DMS53 treated with DMSO at 0.1 percent for 48 hours (cell line): ENCODE measurements around the gene WNT8B.

ENCODE experiments used
- DNase-seq: peaks from one replicate; lab custom pipeline; 2025; ENCODE audit not compliant: unreplicated experiment; lab: John Stamatoyannopoulos, UW

WNT8B gene, protein sequence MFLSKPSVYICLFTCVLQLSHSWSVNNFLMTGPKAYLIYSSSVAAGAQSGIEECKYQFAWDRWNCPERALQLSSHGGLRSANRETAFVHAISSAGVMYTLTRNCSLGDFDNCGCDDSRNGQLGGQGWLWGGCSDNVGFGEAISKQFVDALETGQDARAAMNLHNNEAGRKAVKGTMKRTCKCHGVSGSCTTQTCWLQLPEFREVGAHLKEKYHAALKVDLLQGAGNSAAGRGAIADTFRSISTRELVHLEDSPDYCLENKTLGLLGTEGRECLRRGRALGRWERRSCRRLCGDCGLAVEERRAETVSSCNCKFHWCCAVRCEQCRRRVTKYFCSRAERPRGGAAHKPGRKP

DNA sequence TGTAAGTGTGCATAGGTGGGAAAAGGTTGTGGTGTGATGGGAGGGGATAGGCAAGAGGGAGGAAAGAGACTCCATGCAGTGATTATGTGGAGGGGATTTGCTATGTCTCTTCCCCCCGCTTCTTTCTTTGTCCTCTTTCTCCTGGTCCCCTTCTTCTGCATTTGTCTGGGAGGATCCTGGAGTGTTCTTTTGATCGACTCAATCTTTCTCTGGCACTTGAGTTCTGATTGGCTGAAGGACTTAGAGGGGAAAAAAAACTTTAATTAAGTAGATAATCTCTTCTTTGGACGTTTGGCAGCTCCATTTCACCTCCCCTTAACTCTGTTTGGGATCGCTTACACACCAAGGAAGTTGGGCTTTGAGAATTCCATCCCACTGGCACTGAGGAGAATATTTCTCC is at the start of gene WNT8B:
TSS of gene WNT8B (plus strand) at position 301 of the 400 bp plus-strand sequence. CDS start 160 bp downstream, outside the sequence.
- no peak for DNase-seq

DNA sequence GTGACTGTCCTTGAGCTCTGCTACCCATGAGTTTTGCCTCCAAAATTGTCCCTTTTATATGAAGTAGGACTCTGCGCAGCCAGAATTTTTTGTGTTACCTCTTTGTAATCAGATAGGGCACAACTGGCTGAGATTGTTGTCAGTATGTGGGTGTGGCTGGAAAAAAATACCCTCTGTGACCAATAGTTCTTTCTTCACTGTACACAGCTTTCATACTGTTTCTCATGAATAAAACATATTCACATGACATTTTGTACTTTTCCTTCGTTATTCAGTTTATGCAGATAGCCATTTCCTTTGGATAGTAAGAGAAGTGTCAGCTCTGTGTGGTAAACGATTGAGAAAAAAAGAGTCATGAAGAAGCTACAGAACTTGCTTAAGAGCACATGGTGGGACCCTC is 49.6 kb upstream of the WNT8B start:
- no peak for DNase-seq

DNA sequence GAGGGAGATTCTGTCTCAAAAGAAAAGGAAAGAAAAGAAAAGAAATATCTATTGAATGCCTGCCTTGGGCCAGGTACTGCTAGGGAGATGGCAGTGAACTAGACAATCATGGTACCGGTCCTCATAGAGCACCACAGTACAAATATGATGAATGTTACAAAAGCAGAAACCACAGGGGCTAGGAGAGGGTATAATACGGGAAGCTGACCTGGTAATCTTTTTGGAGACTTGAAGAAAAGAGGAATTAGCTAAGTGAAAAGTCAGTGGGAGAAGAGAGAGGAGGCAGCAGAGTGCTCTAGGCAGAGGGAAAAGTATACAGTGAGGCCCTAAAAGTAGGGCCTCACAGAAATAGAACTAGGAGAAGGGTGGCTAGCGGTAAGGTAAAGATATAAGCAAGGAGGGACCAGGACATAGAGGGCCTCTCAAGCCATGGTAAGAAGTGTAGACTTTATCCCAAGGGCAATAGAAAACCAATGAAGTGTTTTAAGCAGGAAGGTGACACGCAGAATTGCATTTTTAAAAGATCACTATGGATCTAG is 42.8 kb upstream of the WNT8B start:
- DNase-seq: no peak

DNA sequence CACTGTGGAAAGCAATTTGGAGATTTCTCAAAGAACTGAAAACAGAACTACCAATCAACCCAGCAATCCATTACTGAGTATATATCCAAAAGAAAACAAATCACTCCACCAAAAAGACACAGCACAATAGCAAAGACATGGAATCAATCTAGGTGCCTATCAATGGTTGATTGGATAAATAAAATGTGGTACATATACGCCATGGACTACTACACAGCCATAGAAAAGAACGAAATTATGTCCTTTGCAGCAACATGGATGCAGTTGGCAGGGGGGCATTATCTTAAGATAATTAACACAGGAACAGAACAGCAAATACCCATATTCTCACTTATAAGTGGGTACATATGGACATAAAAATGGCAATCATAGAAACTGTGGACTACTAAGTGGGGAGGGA is 35.4 kb upstream of the WNT8B start:
- DNase-seq: no peak

DNA sequence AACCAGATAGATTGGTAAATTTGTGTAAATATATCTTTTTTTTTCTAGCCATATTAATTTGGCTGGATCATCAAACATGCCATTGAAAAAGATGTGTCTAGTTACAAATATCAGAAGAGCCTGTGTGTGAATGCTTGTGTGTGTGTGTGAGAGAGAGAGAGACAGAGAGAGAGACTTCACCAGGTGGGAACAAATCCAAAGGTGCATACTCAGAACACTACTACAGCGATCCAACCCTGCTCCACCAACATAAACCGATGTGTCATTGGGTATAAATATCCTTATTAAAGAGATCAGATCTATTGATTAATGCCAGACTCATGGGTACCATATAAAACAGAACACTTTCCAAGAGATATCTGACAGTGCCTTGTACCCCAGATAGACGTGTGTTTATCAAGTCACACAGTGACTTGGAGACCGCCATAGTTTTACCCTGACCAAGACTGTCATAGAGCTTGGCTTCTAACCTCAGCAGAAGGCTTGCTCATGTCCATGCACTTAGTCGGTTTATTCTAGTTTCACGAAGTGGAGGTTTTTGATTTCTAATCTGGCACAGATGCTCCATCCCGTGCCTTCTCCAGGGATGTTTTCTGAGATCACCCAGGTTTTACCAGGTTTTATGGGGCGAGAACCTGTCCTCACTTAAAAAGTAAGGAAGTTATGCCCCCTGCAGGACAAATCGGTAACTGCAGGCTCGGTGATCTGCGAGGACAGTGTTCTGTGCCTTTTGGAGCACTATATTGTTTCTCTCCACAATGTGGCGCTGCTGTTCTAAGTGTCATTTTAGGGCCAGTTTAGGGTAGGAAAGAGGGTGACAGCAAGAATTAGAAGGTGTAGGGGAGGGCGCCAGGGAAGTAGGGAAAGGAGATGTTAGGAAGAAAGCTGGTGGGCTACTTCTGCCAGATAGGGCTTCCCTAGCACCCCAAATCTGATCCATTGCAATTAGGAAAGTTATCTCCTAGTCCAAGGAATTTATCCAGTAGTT is 29.3 kb upstream of the WNT8B start:
- peak; percentile 93 for DNase-seq

DNA sequence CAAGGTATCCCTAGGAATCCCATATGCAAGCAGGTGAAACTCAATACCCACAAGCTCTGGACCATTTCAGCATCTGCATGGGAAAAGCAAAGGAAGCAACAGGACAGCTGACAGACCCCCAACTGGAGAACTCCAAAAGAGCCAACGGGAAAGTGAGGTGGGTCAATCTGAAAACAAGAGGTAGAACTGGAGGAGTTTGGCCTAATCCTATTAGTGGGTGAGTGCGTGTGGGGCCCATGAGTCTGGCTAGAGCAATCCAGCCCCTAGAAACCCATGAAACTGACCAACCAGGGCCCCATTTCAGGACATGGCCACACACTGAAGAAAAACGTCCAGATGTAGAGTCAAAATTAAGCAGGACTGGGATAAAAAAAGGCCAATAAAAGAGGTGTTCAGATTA is 26.6 kb upstream of the WNT8B start:
- DNase-seq: no peak

DNA sequence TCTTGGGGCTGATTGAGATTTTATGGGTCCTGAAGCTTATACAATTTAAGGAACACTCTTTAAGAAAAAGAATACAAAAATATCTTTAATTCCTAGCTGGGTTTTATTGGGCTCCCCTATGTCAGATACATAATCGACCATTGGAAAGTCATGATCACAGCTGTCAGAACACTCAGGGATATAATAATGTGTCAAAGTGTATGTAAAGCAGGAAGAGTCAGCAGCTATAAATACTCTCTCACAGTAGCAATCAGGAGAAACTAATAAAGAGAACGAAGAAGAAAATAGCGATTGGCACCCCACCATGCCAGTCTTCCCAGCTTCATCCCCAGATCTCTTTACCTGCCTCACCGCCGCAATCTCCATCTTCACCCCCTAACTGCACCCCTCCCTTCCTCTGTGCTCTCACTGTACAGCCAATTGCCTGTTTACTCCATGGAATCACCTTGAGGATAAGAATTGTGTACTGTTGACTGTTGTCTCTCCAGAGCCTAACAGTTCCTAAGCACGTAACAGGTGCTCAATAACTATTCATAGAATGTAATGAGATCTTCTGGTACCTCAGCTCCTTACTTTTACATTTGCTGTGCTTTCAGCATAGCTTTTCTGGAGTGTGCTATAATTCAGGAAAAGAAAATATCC is 24.0 kb upstream of the WNT8B start:
- no peak for DNase-seq

DNA sequence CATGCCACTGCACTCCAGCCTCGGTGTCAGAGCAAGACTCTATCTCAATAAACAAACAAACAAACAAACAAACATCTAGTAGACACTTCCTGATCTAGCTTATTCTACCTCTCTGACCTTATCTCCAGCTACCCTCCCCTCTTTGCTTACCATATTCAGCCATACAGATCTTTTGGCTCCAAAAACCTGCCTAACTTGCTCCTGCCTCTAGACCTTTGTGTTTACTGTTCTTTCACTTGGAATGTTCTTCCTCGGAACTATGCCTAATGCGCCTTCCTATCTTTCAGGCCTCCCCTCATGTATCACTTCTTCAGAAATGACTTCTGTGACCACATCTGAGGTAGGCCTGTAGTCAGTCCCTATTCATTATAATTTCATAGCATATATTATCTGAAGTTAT is 20.3 kb upstream of the WNT8B start:
- DNase-seq: no peak

DNA sequence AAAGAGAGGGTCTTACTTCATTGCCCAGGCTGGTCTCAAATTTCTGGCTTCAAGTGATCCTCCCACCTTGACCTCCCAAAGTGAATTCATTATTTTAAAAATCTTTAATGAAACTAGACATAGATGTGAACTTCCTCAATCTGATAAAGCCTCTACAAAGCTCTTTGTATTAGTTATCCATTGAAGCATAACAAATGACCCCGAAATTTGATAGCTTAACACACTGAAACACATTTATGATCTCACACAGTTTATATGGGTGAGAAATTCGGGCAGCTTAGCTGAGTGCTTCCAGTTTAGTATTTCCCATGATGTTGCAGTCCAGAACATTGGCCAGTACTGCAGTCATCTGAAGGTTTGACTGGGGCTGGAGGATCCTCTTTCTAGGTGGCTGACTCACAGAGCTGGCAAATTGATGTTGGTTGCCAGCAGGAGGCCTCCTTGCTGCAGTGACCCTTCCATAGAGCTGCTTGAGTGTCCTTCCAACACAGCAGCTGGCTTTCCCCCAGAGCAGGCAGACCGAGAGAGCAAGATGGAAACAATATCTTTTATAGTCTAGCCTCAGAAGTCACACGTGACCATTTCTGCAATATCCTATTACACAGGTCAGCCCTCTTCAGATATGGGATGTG is 16.6 kb upstream of the WNT8B start:
- no peak for DNase-seq

DNA sequence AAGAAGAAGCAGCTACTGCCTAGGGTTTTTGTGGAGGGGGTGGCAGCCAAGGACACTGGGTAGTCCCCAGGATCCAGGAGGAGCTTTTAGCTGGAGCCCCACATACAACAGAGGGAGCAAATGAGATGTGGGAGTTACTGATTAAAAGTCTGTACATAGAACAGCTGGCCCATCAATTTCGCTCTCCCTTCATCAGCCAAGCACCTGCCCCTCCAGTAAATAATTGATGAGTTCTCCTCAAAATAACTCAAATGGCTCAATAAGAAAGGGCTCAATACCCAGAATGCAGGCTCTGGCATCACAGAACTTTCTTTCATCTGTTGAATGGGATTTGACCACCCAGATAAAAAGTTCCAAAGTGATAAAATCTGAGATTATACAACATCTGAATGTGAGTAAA is 15.1 kb upstream of the WNT8B start:
- DNase-seq: no peak

DNA sequence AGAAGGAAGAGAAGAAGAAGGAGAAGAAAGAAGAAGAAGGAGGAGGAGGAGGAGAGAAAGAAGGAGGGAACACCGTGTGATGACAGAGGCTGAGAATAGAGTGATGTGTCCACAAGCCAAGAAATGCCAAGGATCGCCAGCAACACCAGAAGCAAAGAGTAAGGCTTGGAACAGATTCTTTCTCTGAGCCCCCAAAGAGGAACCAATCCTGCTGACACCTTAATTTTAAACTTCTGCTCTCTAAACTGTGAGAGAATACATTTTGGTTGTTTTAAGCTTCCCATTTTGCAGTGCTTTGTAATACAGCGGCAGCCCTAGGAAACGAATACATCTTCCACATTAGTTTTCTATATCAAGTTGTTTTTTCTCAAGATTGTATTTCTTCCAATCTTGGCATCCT is 13.9 kb upstream of the WNT8B start:
- DNase-seq: no peak

DNA sequence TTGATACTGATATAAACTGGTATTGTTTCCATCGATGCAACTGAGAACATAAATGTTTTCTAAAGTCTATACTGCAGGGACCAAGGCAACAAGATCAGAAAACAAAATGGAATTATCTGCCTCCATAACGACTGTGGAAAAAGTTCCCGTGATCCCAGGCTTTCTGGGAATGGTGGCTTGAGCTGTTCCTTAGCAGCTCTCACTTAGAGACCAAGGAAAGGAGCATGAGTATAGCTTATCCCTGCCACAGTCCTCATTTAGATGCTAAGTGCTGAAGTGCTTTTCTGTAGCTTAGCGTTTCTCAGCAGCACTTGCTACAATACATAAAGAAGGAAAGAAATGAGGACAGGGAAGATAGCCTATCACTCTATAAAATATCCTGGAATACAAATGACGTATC is 5.5 kb downstream of the WNT8B start:
- no peak for DNase-seq

DNA sequence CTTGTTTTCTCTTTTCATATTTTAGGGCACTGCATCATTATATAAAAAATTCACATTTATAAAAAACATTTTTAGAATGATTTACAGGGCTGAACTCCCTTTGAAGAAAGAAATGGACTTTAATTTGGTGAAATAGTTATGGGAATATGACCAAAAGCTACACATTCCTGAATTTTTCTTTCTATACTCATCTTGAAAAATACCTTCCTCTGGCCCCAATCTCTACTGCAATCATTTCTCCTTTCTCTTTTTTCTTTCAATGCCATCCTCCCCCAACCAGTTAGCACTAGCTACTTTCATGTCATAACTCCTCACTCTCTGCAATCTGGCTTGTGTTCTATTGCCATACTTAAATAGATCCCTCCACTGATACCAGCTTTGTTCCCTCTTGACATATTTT is 6.2 kb downstream of the WNT8B start:
- DNase-seq: no peak

DNA sequence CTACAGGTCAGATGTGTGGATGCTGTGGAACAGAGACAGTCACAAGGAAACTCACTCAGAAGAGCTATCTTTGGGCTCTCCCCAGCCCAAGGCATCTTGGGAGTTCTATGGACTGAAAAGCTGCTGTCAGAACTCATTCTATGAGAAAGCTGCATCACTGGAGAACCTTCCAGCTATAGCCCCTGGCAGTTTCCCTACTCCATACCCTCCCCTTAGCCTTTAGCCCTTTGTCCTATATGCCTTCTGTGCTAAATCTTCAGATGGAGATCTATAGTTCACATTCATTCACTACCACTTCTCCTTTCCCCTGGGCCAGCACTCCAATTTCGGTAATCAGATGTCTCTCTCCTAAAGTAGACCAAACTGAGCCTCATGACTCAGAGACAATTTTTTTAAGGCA is 6.9 kb downstream of the WNT8B start:
- no peak for DNase-seq

DNA sequence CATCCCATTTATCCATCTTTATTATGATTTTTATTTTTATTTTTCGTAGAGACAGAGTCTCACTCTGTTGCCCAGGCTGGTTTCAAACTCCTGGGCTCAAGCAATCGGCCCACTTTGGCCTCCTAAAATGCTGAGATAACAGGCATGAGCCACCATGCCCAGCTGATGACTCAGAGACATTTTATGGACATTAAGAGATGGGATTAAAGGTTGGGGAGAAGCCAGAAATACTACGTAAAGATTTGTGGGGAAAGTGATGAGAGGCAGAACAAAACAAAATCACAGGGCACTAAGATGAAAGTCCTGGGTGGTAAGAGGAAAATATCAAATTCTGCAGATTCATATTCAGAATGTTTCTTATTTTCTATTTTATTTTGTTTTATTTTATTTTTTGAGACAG is 7.6 kb downstream of the WNT8B start:
- DNase-seq: no peak

DNA sequence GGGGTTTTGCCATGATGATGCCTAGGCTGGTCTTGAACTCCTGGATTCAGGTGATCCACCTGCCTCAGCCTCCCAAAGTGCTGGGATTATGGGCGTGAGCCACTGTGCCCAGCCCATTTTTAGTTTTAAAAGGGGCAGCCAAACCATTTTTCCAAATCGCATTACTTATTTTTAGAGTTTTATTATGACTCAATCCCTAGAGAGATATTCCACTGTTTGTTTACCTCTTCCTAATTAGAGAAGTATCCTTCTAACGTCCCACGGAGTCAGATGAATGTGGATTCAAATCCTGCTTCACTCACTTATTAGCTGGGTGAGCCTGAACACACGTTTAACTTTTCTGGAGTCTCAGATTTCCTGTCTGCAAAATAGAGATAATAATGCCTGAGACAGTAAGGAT is 15.2 kb downstream of the WNT8B start:
- no peak for DNase-seq

DNA sequence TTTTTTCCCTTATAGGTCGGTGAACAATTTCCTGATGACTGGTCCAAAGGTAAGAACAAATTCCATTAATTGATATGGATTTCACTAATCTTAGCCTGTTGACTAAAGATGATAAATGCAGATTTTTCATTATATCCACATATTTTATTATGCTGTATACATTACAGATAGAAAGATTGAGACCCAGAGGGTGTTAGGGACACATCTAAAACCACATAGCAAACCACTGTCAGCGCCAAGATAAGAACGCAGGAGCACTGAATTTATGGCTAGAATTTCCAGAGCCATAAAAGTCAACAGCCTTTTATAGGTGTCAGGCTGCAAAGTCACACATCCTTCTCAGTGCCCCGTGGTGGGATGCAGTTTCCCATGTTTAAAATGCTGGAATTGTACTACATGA is 16.2 kb downstream of the WNT8B start:
- no peak for DNase-seq

DNA sequence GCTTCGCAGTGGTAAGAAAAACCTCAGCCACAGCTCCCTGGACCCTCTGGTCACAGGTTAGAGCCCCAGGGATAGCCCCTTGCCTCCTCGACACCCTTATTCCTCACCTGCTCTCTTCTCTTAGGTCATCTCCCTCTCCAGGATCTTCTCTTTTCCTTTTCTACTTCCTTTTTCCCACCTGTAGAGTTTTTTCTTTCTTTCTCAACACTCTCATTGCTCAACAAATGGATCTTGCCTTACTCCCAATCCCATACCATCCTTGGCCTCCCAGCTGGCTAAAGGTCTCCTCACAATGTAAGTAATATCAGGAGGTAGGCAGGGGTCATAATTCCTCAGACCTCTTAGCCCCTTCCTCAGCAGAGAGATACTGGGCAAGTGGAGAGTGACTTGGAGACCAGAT is 17.2 kb downstream of the WNT8B start:
- DNase-seq: no peak

DNA sequence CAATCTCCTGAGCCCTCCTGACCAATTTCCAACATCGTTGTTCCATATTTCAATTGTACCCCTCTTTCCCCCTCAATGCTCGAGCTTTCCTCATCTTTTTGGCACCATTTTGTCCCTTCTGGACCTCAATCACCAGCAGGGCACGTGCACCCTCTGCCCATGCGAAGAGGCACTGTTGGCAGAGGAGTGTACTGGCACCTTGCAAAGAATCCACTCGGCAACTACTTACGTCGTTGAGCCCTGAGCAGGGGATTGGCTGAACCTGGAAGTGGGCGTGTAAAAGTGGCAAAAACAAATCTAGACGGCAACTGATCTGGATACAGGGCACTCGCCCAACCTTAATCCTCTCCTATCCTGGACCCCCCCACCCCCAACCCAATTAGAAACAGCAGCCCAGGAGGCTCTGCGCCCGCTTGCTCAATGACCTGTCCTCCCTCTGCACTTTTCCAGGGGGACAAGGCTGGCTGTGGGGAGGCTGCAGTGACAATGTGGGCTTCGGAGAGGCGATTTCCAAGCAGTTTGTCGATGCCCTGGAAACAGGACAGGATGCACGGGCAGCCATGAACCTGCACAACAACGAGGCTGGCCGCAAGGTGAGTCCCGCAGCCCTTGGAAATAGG is 18.8 kb downstream of the WNT8B start:
- peak; percentile 86 for DNase-seq

DNA sequence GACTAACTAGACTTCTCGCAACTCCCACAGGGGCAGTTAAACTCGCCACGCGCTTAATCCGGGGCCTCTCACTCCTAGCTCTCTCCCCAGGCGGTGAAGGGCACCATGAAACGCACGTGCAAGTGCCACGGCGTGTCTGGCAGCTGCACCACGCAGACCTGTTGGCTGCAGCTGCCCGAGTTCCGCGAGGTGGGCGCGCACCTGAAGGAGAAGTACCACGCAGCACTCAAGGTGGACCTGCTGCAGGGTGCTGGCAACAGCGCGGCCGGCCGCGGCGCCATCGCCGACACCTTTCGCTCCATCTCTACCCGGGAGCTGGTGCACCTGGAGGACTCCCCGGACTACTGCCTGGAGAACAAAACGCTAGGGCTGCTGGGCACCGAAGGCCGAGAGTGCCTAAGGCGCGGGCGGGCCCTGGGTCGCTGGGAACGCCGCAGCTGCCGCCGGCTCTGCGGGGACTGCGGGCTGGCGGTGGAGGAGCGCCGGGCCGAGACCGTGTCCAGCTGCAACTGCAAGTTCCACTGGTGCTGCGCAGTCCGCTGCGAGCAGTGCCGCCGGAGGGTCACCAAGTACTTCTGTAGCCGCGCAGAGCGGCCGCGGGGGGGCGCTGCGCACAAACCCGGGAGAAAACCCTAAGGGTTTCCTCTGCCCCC is 19.5 kb downstream of the WNT8B start:
- DNase-seq: peak; percentile 83
